ENCODE results near the gene TBCE. TPM values are rescaled to one million over a fixed set of nuclear protein-coding genes. Genes with fewer than 3 reads are reported as not detected.
"Not testable (repeated sequence)": the region's sequence is repeated elsewhere in the genome, so short reads cannot be mapped to it uniquely, and the experiment has no call there.

TBCE gene
- total RNA-seq, 2 donors from 2014 or later = 26.9 to 28.8 TPM

DNA sequence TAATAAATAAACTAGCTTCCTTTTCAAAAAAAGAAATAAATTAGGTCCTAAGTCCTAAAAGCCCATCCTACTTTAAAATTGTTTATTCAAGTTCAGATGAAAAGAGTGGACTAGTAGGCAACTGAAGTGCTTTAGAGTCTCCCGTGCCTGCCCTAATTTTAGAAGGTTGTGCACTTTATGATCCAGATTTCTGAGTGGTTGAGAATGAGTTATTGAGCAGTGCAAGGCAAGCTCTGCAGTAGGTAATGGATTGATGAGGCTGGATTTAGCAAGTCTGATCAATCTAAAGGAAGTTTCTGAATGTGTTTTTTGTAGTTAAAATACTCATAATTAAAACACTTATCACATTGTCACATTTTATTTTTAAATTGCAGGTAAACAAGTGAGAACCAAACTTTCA is 25.9 kb upstream of the TBCE start:
- H3K36me3 Mint-ChIP-seq = peaks cover 4 to 7% of the 10 kb centered on the region in 2 donors
- ATAC-seq (no peak), DNase-seq (ENCODE audit: low spot score in 2 of 2) (no peak)
- no peaks in the 10 kb centered on the region for H3K9me3 Mint-ChIP-seq
- H3K27ac Mint-ChIP-seq = no peak overlapping the region

DNA sequence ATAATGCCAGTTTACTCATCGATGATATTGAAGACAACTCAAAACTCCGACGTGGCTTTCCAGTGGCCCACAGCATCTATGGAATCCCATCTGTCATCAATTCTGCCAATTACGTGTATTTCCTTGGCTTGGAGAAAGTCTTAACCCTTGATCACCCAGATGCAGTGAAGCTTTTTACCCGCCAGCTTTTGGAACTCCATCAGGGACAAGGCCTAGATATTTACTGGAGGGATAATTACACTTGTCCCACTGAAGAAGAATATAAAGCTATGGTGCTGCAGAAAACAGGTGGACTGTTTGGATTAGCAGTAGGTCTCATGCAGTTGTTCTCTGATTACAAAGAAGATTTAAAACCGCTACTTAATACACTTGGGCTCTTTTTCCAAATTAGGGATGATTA is 25.2 kb upstream of the TBCE start:
- no peak for DNase-seq (ENCODE audit: low spot score in 2 of 2)
- H3K36me3 Mint-ChIP-seq = peaks cover 4 to 7% of the 10 kb centered on the region in 2 donors
- H3K9me3 Mint-ChIP-seq = no peaks in the 10 kb centered on the region
- ATAC-seq = no peak
- H3K27ac Mint-ChIP-seq = no peak overlapping the region

DNA sequence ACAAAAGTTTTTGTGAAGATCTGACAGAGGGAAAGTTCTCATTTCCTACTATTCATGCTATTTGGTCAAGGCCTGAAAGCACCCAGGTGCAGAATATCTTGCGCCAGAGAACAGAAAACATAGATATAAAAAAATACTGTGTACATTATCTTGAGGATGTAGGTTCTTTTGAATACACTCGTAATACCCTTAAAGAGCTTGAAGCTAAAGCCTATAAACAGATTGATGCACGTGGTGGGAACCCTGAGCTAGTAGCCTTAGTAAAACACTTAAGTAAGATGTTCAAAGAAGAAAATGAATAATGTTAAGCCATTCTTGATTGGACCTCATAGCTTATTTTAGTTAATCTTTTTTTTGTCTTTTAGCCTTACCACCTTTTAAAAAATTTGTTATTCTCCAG is 24.8 kb upstream of the TBCE start:
- DNase-seq (ENCODE audit: low spot score in 2 of 2) (no peak), ATAC-seq (no peak)
- H3K9me3 Mint-ChIP-seq = no peaks in the 10 kb centered on the region
- peaks cover 4 to 7% of the 10 kb centered on the region in 2 donors for H3K36me3 Mint-ChIP-seq
- no peak overlapping the region for H3K27ac Mint-ChIP-seq

DNA sequence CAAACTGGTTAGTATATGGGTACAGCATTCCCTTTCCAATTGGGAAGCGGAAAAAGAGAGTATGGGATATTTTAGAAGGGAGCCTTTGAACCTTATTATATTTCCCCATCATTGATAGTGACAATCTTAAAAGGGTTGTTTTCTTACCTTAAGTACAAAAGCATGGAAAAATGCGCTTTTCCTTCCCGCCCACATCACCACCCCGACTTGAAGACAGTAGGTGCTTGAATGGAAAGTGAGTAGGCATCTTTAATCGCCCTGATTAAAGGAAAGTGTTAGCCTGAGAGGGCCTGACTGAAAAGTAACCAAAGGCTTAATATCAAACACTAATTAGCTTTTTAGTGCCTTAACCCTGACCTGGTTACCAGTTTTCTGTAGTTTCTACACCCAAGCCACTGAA is 23.5 kb upstream of the TBCE start:
- Mint-ChIP-seq H3K27ac (no peak overlapping the region), H3K36me3 (peaks cover 4 to 7% of the 10 kb centered on the region in 2 donors), H3K9me3 (no peaks in the 10 kb centered on the region)
- ATAC-seq (no peak), DNase-seq (ENCODE audit: low spot score in 2 of 2) (no peak)

DNA sequence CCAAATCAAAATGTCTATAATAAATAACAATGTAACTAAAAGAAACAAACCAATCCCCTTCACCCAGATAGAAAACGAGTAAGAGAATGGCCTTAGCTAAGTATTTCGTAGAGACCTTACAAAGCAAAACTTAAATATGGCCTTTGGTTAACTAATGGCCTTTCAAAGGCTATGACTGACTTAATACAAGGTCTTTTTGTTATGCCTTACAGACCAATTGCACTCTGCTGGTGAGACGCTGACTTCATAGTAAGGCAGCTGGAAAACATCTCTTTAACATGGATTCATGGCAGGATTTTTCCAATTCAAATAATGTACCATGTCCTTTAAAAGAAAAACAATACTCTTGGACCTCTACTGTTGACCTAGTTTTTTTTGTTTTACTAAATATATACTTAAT is 15.8 kb upstream of the TBCE start:
- no peaks in the 10 kb centered on the region for H3K9me3 Mint-ChIP-seq
- H3K27ac Mint-ChIP-seq = no peak overlapping the region
- no peaks in the 10 kb centered on the region for H3K36me3 Mint-ChIP-seq
- DNase-seq (ENCODE audit: low spot score in 2 of 2) = no peak
- no peak for ATAC-seq

DNA sequence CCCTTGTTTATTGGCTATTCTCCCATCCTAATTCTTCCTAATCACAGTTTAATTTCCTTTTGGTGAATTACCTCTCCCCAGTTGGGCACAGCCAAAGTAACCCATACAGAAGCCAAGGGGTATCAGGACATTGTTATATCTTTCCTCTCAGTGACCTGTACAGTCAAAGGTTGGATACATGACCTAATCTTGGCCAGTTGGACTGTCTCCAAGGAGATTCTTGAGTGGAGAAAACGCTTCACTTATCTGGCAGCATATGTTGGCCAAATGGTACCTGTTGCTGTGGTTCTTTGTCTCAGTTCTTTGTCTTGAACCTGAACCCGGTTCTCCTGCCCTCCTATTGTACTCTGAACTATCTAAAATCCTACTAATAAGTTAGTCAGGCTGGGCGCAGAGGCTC is 15.3 kb upstream of the TBCE start:
- no peak overlapping the region for H3K27ac Mint-ChIP-seq
- ATAC-seq (no peak), DNase-seq (ENCODE audit: low spot score in 2 of 2) (no peak)
- no peaks in the 10 kb centered on the region for H3K9me3 Mint-ChIP-seq
- H3K36me3 Mint-ChIP-seq = no peaks in the 10 kb centered on the region

DNA sequence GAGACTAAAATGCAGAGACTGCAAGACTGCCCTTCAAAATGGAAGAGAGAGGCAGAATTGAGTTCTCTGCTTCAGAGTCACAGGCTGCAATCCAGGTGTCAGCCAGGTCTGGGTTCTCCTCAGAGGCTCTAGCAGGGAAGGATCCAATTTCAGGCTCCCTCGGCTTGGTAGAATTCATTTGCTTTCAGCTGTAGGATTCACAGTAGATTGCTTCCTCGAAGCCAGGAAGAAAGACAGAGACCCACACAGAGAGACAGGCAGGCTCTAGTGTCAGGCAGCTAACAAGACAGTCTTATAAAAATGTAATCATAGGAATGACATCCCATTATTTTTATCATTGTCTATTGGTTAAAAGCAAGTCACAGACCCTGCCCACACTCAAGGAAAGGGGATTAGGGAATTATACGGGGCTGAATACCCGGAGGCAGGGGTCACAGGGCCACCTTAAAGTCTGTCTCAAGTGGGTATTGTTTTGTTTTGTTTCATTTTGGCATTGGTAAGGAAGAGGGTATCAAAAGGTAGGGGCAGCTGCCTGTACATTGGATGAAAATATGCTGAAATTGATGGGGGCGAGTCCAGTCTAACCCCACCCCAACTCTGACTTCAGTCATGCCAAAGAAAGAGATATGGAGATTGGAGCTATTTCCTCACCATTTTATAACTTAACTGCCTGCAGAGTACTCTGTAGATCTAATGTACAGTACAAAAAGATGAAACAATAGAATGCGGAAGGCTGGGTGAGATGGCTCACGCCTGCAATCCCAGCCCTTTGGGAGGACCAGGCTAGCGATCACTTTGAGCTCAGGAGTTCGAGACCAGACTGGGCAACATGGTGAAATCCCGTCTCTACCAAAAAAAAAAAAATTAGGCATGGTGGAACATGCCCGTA is 9.5 kb upstream of the TBCE start:
- no peak overlapping the region for H3K27ac Mint-ChIP-seq
- no peaks in the 10 kb centered on the region for H3K36me3 Mint-ChIP-seq
- H3K9me3 Mint-ChIP-seq = no peaks in the 10 kb centered on the region
- DNase-seq (ENCODE audit: low spot score in 2 of 2) (no peak), ATAC-seq (no peak)

DNA sequence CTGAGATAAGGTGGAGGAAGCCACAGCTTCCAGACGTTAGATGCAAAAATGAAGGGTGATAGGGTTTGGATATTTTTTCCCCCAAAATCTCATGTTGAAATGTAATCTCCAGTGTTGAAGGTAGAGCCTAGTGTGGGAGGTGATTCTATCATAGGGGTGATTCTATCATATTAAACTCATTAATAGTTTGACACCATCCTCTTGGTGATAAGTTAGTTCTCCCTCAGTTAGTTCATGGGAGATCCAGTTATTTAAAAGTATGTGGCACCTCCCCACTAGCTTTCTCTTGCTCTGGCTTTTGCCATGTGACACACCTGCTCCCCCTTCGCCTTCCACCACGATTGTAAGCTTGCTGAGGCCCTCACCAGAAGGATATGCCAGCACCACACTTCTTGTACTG is 8.3 kb upstream of the TBCE start:
- no peaks in the 10 kb centered on the region for H3K36me3 Mint-ChIP-seq
- DNase-seq (ENCODE audit: low spot score in 2 of 2) = no peak
- no peak for ATAC-seq
- H3K27ac Mint-ChIP-seq = peak overlapping the region in 1 of 2 donors; percentile 29
- no peaks in the 10 kb centered on the region for H3K9me3 Mint-ChIP-seq

DNA sequence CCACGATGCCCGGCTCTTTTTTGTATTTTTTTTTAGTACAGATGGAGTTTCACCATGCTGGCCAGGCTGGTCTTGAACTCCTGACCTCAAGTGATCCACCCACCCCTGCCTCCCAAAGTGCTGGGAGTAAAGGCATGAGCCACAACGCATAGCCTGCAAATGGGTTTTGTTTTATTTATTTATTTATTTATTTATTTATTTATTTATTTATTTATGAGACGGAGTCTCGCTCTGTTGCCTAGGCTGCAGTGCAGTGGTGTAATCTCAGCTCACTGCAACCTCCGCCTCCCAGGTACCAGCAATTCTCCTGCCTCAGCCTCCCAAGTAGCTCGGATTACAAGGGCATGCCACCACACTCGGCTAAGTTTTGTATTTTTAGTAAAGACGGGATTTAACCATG is 3.0 kb upstream of the TBCE start:
- not testable (repeated sequence) for H3K36me3 Mint-ChIP-seq; DNase-seq (ENCODE audit: low spot score in 2 of 2); H3K9me3 Mint-ChIP-seq; ATAC-seq; H3K27ac Mint-ChIP-seq

DNA sequence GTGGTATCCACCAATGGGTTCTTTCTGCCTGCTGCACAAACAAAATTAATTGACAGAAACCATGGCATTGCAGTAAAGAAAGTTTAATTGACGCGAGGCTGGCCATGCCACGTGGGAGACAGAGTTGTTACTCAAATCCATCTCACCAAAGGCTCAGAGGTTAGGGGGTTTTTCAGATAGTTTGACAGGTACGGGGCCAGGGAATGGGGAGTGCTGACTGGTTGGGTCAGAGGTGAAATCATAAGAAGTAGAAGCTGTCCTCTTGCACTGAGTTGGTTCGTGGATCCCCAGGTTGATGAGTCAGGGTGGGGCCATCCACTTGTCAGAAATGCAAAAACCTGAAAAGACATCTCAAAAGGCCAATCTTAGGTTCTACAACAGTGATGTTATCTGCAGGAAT is 941 bp upstream of the TBCE start:
- DNase-seq (ENCODE audit: low spot score in 2 of 2) = peak in 1 of 2 donors; percentile 68
- H3K27ac Mint-ChIP-seq = peak overlapping the region in 1 of 2 donors; percentile 91
- H3K9me3 Mint-ChIP-seq = no peaks in the 10 kb centered on the region
- H3K36me3 Mint-ChIP-seq = peaks cover 0 to 10% of the 10 kb centered on the region in 2 donors
- peak; percentile 22 to 71 for ATAC-seq

DNA sequence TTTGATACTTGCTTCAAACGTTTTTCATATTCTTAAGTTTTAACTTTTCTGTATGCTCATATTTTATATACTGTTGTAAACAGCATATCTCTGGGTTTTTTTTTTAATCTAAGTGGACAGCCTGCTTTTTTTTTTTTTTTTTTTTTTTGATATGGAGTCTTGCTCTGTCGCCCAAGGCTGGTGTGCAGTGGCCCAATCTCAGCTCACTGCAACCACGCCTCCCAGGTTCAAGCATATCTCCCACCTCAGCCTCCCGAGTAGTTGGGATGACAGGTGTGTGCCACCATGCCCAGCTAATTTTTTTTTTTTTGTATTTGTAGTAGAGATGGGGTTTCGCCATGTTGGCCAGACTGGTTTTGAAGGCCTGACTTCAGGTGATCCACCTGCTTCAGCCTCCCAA is 1.2 kb downstream of the TBCE start:
- ATAC-seq = no peak
- H3K27ac Mint-ChIP-seq = peak overlapping the region; percentile 17 to 91
- DNase-seq (ENCODE audit: low spot score in 2 of 2) = no peak
- no peaks in the 10 kb centered on the region for H3K9me3 Mint-ChIP-seq
- peaks cover 5 to 10% of the 10 kb centered on the region in 2 donors for H3K36me3 Mint-ChIP-seq

DNA sequence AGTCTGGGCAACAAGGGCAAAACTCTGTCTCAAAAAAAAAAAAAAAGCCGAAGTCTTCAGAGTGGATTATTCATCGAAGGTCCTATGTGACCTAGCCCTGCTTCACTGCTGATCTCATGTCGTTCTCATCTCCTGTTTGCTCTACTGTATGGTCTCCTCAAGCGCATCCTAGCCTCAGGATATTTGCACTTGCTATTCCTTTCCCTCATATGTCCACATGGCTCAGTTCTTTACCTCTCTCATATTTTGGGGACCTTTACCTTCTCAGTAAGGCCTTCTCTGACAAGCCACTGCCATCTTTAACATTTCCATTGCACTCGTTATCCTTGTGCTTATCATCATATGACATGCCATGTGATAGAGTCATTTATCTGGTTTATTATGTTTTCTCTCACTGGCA is 2.6 kb downstream of the TBCE start:
- Mint-ChIP-seq H3K27ac (no peak overlapping the region), H3K9me3 (no peaks in the 10 kb centered on the region), H3K36me3 (peaks cover 5 to 10% of the 10 kb centered on the region in 2 donors)
- no peak for DNase-seq (ENCODE audit: low spot score in 2 of 2)
- no peak for ATAC-seq

DNA sequence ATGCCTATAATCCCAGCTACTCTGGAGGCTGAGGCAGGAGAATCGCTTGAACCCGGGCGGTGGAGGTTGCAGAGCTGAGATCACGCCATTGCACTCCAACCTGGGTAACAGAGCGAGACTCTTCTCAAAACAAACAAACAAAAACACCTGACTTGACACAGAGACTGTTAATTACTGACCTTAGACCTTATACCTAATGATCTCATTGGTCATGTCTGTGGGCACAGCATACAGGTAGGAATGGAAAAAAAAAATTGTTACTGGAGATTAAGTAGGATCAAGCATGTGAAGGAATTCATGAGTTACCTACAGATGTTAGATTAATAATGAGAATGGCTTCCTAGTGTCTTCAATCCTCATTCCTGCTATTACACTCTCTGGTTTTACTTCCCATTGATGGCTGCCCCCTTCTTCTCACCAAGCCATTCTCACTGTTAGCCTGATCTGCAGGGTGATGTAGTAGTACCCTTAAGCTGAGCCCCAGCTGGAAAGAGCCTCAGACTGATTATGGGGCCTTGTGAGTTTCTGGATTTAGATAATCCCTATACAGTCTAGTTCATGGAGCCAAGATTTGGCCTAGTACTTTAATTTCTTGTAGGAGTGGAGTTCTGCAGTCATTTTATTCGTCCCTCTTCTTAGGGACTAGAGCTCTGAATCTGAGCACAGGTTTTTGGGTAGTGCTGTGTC is 8.8 kb downstream of the TBCE start:
- Mint-ChIP-seq H3K36me3 (peaks cover 9 to 15% of the 10 kb centered on the region in 2 donors), H3K9me3 (no peaks in the 10 kb centered on the region), H3K27ac (peak overlapping the region in 1 of 2 donors; percentile 72)
- ATAC-seq (no peak), DNase-seq (ENCODE audit: low spot score in 2 of 2) (no peak)

DNA sequence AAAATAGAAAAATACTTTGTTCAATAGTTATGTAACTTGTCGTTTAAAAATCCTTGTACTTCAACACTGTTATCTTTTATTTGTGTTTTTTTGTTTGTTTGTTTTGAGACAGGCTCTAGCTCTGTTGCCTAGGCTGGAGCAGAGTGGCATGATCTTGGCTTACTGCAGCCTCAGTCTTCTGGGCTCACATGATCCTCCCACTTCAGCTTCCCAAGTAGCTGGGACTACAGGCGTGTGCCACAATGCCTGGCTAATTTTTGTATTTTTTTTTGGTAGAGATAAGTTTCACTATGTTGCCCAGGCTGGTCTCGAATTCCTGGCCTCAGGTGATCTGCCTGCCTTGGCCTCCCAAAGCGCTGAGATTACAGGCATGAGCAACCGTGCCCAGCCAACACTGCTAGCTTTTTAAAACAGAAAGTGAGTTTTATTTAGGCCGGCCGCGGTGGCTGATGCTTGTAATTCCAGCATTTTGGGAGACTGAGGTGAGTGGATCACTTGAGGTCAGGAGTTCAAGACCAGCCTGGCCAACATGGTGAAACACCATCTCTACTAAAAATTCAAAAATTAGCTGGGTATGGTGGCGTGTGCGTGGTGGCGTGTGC is 11.0 kb downstream of the TBCE start:
- not testable (repeated sequence) for H3K9me3 Mint-ChIP-seq; DNase-seq (ENCODE audit: low spot score in 2 of 2); H3K27ac Mint-ChIP-seq; ATAC-seq
- peaks cover 14 to 15% of the 10 kb centered on the region in 2 donors for H3K36me3 Mint-ChIP-seq

DNA sequence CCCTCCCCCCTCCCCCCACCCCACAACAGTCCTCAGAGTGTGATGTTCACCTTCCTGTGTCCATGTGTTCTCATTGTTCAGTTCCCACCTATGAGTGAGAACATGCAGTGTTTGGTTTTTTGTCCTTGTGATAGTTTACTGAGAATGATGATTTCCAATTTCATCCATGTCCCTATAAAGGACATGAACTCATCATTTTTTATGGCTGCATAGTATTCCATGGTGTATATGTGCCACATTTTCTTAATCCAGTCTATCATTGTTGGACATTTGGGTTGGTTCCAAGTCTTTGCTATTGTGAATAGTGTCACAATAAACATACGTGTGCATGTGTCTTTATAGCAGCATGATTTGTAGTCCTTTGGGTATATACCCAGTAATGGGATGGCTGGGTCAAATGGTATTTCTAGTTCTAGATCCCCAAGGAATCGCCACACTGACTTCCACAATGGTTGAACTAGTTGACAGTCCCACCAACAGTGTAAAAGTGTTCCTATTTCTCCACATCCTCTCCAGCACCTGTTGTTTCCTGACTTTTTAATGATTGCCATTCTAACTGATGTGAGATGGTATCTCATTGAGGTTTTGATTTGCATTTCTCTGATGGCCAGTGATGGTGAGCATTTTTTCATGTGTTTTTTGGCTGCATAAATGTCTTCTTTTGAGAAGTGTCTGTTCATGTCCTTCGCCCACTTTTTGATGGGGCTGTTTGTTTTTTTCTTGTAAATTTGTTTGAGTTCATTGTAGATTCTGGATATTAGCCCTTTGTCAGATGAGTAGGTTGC is 14.9 kb downstream of the TBCE start:
- peaks cover 27 to 32% of the 10 kb centered on the region in 2 donors for H3K36me3 Mint-ChIP-seq
- not testable (repeated sequence) for H3K9me3 Mint-ChIP-seq, ATAC-seq

DNA sequence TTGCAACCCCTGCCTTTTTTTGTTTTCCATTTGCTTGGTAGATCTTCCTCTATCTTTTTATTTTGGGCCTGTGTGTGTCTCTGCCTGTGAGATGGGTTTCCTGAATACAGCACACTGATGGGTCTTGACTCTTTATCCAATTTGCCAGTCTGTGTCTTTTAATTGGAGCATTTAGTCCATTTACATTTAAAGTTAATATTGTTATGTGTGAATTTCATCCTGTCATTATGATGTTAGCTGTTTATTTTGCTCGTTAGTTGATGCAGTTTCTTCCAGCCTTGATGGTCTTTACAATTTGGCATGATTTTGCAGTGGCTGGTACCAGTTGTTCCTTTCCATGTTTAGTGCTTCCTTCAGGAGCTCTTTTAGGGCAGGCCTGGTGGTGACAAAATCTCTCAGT is 18.4 kb downstream of the TBCE start:
- H3K9me3 Mint-ChIP-seq; DNase-seq (ENCODE audit: low spot score in 2 of 2): not testable (repeated sequence)
- peaks cover 21 to 37% of the 10 kb centered on the region in 2 donors for H3K36me3 Mint-ChIP-seq

More for the DNA sequence above, 14.9 kb downstream of the TBCE start:
- DNase-seq (ENCODE audit: low spot score in 2 of 2); H3K27ac Mint-ChIP-seq: not testable (repeated sequence)

More for the DNA sequence above, 18.4 kb downstream of the TBCE start:
- not testable (repeated sequence) for ATAC-seq, H3K27ac Mint-ChIP-seq
